B cell (primary cell): ENCODE results near the gene ASCC2. TPM values are rescaled to one million over a fixed set of nuclear protein-coding genes. Genes with fewer than 3 reads are reported as not detected.

Source experiments
- ATAC-seq: fragments of 200-7000 bp; cut with Tn5 transposase; one replicate; pipeline ENCODE4 v1.10.0; 2021; ENCODE audit warnings: low read depth, mild to moderate bottlenecking, moderate number of reproducible peaks, moderate library complexity
- CTCF ChIA-PET: fragments of 350-600 bp; sonication (Branson Sonifier 250); formaldehyde crosslinking; loops from one replicate; lab custom pipeline; 2021; ENCODE audit warnings: antibody characterized with exemption, inconsistent platforms; lab: Charles Lee
- POLR2A ChIA-PET: fragments of 350-600 bp; sonication (Branson Sonifier 250); formaldehyde crosslinking; loops from one replicate; lab custom pipeline; 2021; ENCODE audit warnings: antibody characterized with exemption; lab: Charles Lee
- DNase-seq: peaks from one replicate; pipeline ENCODE4 v3.0.0; 2013
- H2AFZ ChIP-seq: 2 replicates; pipeline ENCODE4 v1.6.1; 2012; ENCODE audit warnings: mild to moderate bottlenecking, low read depth, low read length; ENCODE audit not compliant: insufficient read depth, poor library complexity, severe bottlenecking
- H3K27ac ChIP-seq, 2 donors: 1 replicate in 1 of 2; 2 replicates in 1 of 2; pipeline ENCODE4 v1.5.1; 2012 to 2013; ENCODE audit warnings: low read length in 2 of 2, mild to moderate bottlenecking in 2 of 2, moderate library complexity in 1 of 2
- H3K27me3 ChIP-seq, 4 experiments: fragments of 200-600 bp in 1 of 4; sonication (generic) in 1 of 4; replicated peaks in 1 of 4; 1 replicate in 2 of 4; 2 replicates in 2 of 4; pipeline versions ENCODE4 v1.6.1 to v1.7.0; 2013 to 2016; ENCODE audit warnings: low read length in 3 of 4, mild to moderate bottlenecking in 2 of 4, mixed read lengths in 1 of 4, moderate library complexity in 1 of 4; ENCODE audit not compliant: insufficient read depth in 4 of 4, control insufficient read depth in 3 of 4; ENCODE audit errors: control extremely low read depth in 1 of 4
- H3K36me3 ChIP-seq, 2 experiments: replicated peaks in 1 of 2; 1 replicate in 1 of 2; 2 replicates in 1 of 2; pipeline versions ENCODE4 v1.6.1 to v1.7.1; 2013; ENCODE audit warnings: low read length in 1 of 2; ENCODE audit not compliant: insufficient read depth in 2 of 2, control insufficient read depth in 1 of 2; ENCODE audit errors: control extremely low read depth in 1 of 2, extremely low read depth in 1 of 2
- H3K4me1 ChIP-seq, 2 donors: fragments of 200-600 bp in 1 of 2; sonication (generic) in 1 of 2; 1 replicate in 1 of 2; 2 replicates in 1 of 2; pipeline versions ENCODE4 v1.5.1 to v1.6.1; 2013 to 2017; ENCODE audit warnings: low read length in 2 of 2; ENCODE audit not compliant: control insufficient read depth in 2 of 2, insufficient read depth in 2 of 2
- H3K4me2 ChIP-seq: replicated peaks from 2 replicates; pipeline ENCODE3; 2012; ENCODE audit warnings: mild to moderate bottlenecking, low read depth, low read length; ENCODE audit not compliant: poor library complexity, severe bottlenecking
- H3K4me3 ChIP-seq, 5 experiments: fragments of 200-600 bp in 1 of 5; sonication (generic) in 1 of 5; 1 replicate in 3 of 5; 2 replicates in 2 of 5; pipeline versions ENCODE4 v1.5.1 to v1.7.0; 2011 to 2016; ENCODE audit warnings: low read length in 4 of 5, mild to moderate bottlenecking in 4 of 5, low read depth in 2 of 5, control low read depth in 1 of 5, moderate library complexity in 1 of 5; ENCODE audit not compliant: insufficient read depth in 1 of 5; ENCODE audit errors: control extremely low read depth in 1 of 5, extremely low read depth in 1 of 5
- H3K79me2 ChIP-seq: fragments of 200-600 bp; sonication (generic); one replicate; pipeline ENCODE4 v1.6.0; 2016; ENCODE audit warnings: low read length; ENCODE audit not compliant: control insufficient read depth, insufficient read depth
- H3K9ac ChIP-seq: fragments of 200-600 bp; sonication (generic); 2 replicates; pipeline ENCODE4 v1.6.1; 2017; ENCODE audit warnings: mild to moderate bottlenecking, low read length, moderate library complexity
- H3K9me3 ChIP-seq, 3 donors: one replicate each; pipeline versions ENCODE4 v1.6.1 to v1.7.1; 2013; ENCODE audit warnings: low read length in 2 of 3; ENCODE audit not compliant: control insufficient read depth in 2 of 3, insufficient read depth in 1 of 3; ENCODE audit errors: control extremely low read depth in 1 of 3
- H4K20me1 ChIP-seq: 2 replicates; pipeline ENCODE4 v1.6.0; 2012; ENCODE audit warnings: mild to moderate bottlenecking, low read length; ENCODE audit not compliant: insufficient read depth, control insufficient read depth, poor library complexity, severe bottlenecking
- H3K27ac Mint-ChIP-seq: one replicate; pipeline ENCODE4 v1.8.0; 2021; ENCODE audit warnings: mixed read lengths
- H3K27me3 Mint-ChIP-seq: one replicate; pipeline ENCODE4 v1.8.0; 2021; ENCODE audit warnings: mixed read lengths
- H3K4me1 Mint-ChIP-seq: one replicate; pipeline ENCODE4 v1.8.0; 2021; ENCODE audit warnings: mixed read lengths
- H3K4me3 Mint-ChIP-seq: one replicate; pipeline ENCODE4 v1.8.0; 2021; ENCODE audit warnings: mixed read lengths
- H3K9me3 Mint-ChIP-seq: one replicate; pipeline ENCODE4 v1.8.0; 2022; ENCODE audit warnings: mixed read lengths; ENCODE audit not compliant: insufficient read depth
- CTCF ChIP-seq: fragments of 200-600 bp; IDR thresholded peaks from one replicate; pipeline ENCODE4 v1.8.0; 2022; ENCODE audit warnings: antibody characterized with exemption, mild to moderate bottlenecking
- EZH2 ChIP-seq: IDR thresholded peaks from 2 replicates; pipeline ENCODE4 v1.6.1; 2012; ENCODE audit warnings: borderline replicate concordance, low read depth, mild to moderate bottlenecking, moderate library complexity, low read length; ENCODE audit not compliant: insufficient read depth, poor library complexity, severe bottlenecking
- WGBS: methylation state at CpG from one replicate; pipeline ENCODE4 v1.1.5; 2013; ENCODE audit warnings: missing lambda C conversion rate; ENCODE audit not compliant: insufficient coverage; 5-methylcytosine and 5-hydroxymethylcytosine counted together
- intact Hi-C: fragments of 100-400 bp; cut with micrococcal nuclease; formaldehyde crosslinking; loops from one replicate; pipeline ENCODE4 v1.10.0; 2022
- polyA plus RNA-seq: library from polyadenylated mRNA; depleted of rRNA; stranded (reverse); fragments of >200 nt; gene quantifications from 2 replicates; pipeline ENCODE4 v1.2.3, GENCODE V29; 2012
- total RNA-seq, 2 donors: library from RNA; stranded (reverse); fragments of 120-200 nt in 1 of 2; gene quantifications; 1 replicate in 1 of 2; 2 replicates in 1 of 2; pipeline versions ENCODE4 v1.2.3 to v1.2.4, GENCODE V29; 2013 to 2022

Gene ASCC2
- total and polyA plus RNA-seq, 2 donors (not counting 1 experiment from before 2014, with no cell fraction given), result 81.1 to 84.0 TPM

GRCh38 chr22:29817724-29818123, 20.4 kb downstream of the ASCC2 start:
- ChIA-PET CTCF (interaction anchor here (0.7 kb wide), 1 partner anchor 113 kb away, joined by 3 read pairs; no protein-coding TSS in a partner anchor), POLR2A (no interaction called here)
- intact Hi-C loops, result no loop called here
- Mint-ChIP-seq H3K4me3 (no peak overlapping the region), H3K9me3 (no peaks in the 10 kb centered on the region), H3K4me1 (no peaks in the 10 kb centered on the region), H3K27ac (no peak overlapping the region), H3K27me3 (no peaks in the 10 kb centered on the region)
- no peaks in the 10 kb centered on the region for H3K79me2 ChIP-seq
- no CpG with 5 or more reads among the region's 1 CpG for WGBS
- H3K4me3 ChIP-seq, result no peak overlapping the region
- H3K4me2 ChIP-seq, result no peak overlapping the region
- no peak overlapping the region for H3K27ac ChIP-seq
- ATAC-seq (no peak), DNase-seq (no peak)
- H4K20me1 ChIP-seq, result no peaks in the 10 kb centered on the region
- H2AFZ ChIP-seq, result no peak overlapping the region
- no peaks in the 10 kb centered on the region for H3K27me3 ChIP-seq
- no peaks in the 10 kb centered on the region for H3K4me1 ChIP-seq
- TF ChIP-seq EZH2 (no peak), CTCF (no peak)
- H3K9me3 ChIP-seq, result no peaks in the 10 kb centered on the region
- no peak overlapping the region for H3K9ac ChIP-seq
- peaks cover 5 to 82% of the 10 kb centered on the region in 2 experiments for H3K36me3 ChIP-seq

- WGBS, result 91% methylated on average over 2 of the region's 2 CpGs
- intact Hi-C loops, result no loop called here
- Mint-ChIP-seq H3K4me1 (no peaks in the 10 kb centered on the region), H3K27ac (no peak overlapping the region), H3K27me3 (no peaks in the 10 kb centered on the region), H3K9me3 (no peaks in the 10 kb centered on the region), H3K4me3 (no peak overlapping the region)
- Histone ChIP-seq H3K4me1 (no peaks in the 10 kb centered on the region), H3K4me3 (no peak overlapping the region), H3K27me3 (no peaks in the 10 kb centered on the region), H2AFZ (no peak overlapping the region), H4K20me1 (no peaks in the 10 kb centered on the region), H3K79me2 (no peaks in the 10 kb centered on the region), H3K27ac (no peak overlapping the region), H3K4me2 (no peak overlapping the region), H3K9ac (no peak overlapping the region), H3K36me3 (peaks cover 4 to 84% of the 10 kb centered on the region in 2 experiments), H3K9me3 (no peaks in the 10 kb centered on the region)
- no peak for TF ChIP-seq CTCF
- TF ChIP-seq EZH2, result no peak
- POLR2A ChIA-PET, result no interaction called here
- CTCF ChIA-PET, result no interaction called here
- ATAC-seq (no peak), DNase-seq (no peak)
Observed at GRCh38 chr22:29816980-29817379, 21.1 kb downstream of the ASCC2 start.
